ENCODE results near the gene ZSCAN5B. TPM values are rescaled to one million over a fixed set of nuclear protein-coding genes. Genes with fewer than 3 reads are reported as not detected.

ZSCAN5B gene
- total RNA-seq, 1 experiment from 2014 or later, result not detected

GRCh38 chr19:56147307-56147706 is 50.3 kb downstream of the ZSCAN5B start:
- Mint-ChIP-seq H3K27ac (no peak overlapping the region), H3K4me1 (peaks cover 4% of the 10 kb centered on the region), H3K4me3 (no peak overlapping the region), H3K27me3 (ENCODE audit: low read depth) (no peaks in the 10 kb centered on the region), H3K9me3 (peaks cover 7% of the 10 kb centered on the region), H3K36me3 (peaks cover 29% of the 10 kb centered on the region)
- TF ChIP-seq NFATC4 (CRISPR knock-in tag; IDR thresholded peaks at IDR 0.05) (no peak), SMAD3 (CRISPR knock-in tag; IDR thresholded peaks at IDR 0.05; ENCODE audit: borderline replicate concordance) (no peak), SMAD4 (CRISPR knock-in tag; IDR thresholded peaks at IDR 0.05) (no peak), GABPB1 (CRISPR knock-in tag; IDR thresholded peaks at IDR 0.05) (no peak), ZNF263 (CRISPR knock-in tag; IDR thresholded peaks at IDR 0.05; ENCODE audit: low read depth) (no peak), NR3C1 (CRISPR knock-in tag; conservative IDR thresholded peaks at IDR 0.05; ENCODE audit: low read depth) (no peak), CREB1 (CRISPR knock-in tag; IDR thresholded peaks at IDR 0.05) (no peak), NFE2L1 (CRISPR knock-in tag; IDR thresholded peaks at IDR 0.05) (no peak), IRF2 (CRISPR knock-in tag; IDR thresholded peaks at IDR 0.05; ENCODE audit: borderline replicate concordance, low read depth) (no peak), NR1H2 (CRISPR knock-in tag; IDR thresholded peaks at IDR 0.05) (no peak), ETV6 (CRISPR knock-in tag; IDR thresholded peaks at IDR 0.05) (no peak), JAZF1 (CRISPR knock-in tag; IDR thresholded peaks at IDR 0.05) (no peak), JUN (CRISPR knock-in tag; IDR thresholded peaks at IDR 0.05) (no peak), E2F5 (CRISPR knock-in tag; IDR thresholded peaks at IDR 0.05) (no peak), FOXP1 (CRISPR knock-in tag; IDR thresholded peaks at IDR 0.05; ENCODE audit: borderline replicate concordance) (no peak), KAT7 (CRISPR knock-in tag; IDR thresholded peaks at IDR 0.05; ENCODE audit: borderline replicate concordance) (no peak), PRRX2 (CRISPR knock-in tag; IDR thresholded peaks at IDR 0.05) (no peak), MXD4 (CRISPR knock-in tag; IDR thresholded peaks at IDR 0.05; ENCODE audit: borderline replicate concordance) (no peak), SOX15 (CRISPR knock-in tag; IDR thresholded peaks at IDR 0.05) (no peak)
- TF ChIP-seq, protein P1, sequence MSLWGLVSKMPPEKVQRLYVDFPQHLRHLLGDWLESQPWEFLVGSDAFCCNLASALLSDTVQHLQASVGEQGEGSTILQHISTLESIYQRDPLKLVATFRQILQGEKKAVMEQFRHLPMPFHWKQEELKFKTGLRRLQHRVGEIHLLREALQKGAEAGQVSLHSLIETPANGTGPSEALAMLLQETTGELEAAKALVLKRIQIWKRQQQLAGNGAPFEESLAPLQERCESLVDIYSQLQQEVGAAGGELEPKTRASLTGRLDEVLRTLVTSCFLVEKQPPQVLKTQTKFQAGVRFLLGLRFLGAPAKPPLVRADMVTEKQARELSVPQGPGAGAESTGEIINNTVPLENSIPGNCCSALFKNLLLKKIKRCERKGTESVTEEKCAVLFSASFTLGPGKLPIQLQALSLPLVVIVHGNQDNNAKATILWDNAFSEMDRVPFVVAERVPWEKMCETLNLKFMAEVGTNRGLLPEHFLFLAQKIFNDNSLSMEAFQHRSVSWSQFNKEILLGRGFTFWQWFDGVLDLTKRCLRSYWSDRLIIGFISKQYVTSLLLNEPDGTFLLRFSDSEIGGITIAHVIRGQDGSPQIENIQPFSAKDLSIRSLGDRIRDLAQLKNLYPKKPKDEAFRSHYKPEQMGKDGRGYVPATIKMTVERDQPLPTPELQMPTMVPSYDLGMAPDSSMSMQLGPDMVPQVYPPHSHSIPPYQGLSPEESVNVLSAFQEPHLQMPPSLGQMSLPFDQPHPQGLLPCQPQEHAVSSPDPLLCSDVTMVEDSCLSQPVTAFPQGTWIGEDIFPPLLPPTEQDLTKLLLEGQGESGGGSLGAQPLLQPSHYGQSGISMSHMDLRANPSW (CRISPR knock-in tag; conservative IDR thresholded peaks at IDR 0.05; ENCODE audit: low read depth), result no peak
- CTCF ChIA-PET, result interaction anchor here (1.3 to 1.9 kb wide), 3 partner anchors 11 to 42 kb away, joined by 3 to 7 read pairs (median 4); no protein-coding TSS in a partner anchor
- DNase-seq (ENCODE audit: low spot score) (no peak), ATAC-seq (no peak)
- POLR2A ChIA-PET, result no interaction called here

- POLR2A ChIA-PET, result no interaction called here
- no peak for DNase-seq (ENCODE audit: low spot score)
- Mint-ChIP-seq H3K9me3 (peaks cover 7% of the 10 kb centered on the region), H3K27me3 (ENCODE audit: low read depth) (no peaks in the 10 kb centered on the region), H3K4me3 (no peak overlapping the region), H3K27ac (no peak overlapping the region), H3K4me1 (peaks cover 7% of the 10 kb centered on the region; the same call in 1 of the 2 replicates), H3K36me3 (peaks cover 29% of the 10 kb centered on the region)
- CTCF ChIA-PET, result interaction anchor here (1.3 to 1.9 kb wide), 3 partner anchors 10 to 42 kb away, joined by 3 to 7 read pairs (median 4); no protein-coding TSS in a partner anchor
- ATAC-seq, result no peak
- no peak for TF ChIP-seq ETV6 (CRISPR knock-in tag; IDR thresholded peaks at IDR 0.05)
- TF ChIP-seq, protein P2, sequence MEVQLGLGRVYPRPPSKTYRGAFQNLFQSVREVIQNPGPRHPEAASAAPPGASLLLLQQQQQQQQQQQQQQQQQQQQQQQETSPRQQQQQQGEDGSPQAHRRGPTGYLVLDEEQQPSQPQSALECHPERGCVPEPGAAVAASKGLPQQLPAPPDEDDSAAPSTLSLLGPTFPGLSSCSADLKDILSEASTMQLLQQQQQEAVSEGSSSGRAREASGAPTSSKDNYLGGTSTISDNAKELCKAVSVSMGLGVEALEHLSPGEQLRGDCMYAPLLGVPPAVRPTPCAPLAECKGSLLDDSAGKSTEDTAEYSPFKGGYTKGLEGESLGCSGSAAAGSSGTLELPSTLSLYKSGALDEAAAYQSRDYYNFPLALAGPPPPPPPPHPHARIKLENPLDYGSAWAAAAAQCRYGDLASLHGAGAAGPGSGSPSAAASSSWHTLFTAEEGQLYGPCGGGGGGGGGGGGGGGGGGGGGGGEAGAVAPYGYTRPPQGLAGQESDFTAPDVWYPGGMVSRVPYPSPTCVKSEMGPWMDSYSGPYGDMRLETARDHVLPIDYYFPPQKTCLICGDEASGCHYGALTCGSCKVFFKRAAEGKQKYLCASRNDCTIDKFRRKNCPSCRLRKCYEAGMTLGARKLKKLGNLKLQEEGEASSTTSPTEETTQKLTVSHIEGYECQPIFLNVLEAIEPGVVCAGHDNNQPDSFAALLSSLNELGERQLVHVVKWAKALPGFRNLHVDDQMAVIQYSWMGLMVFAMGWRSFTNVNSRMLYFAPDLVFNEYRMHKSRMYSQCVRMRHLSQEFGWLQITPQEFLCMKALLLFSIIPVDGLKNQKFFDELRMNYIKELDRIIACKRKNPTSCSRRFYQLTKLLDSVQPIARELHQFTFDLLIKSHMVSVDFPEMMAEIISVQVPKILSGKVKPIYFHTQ (CRISPR knock-in tag; IDR thresholded peaks at IDR 0.05), result no peak
- no peak for TF ChIP-seq ZNF416 (CRISPR knock-in tag; IDR thresholded peaks at IDR 0.05)
- TF ChIP-seq ZNF396 (CRISPR knock-in tag; IDR thresholded peaks at IDR 0.05; ENCODE audit: borderline replicate concordance), result no peak
- no peak for TF ChIP-seq MYBL2 (CRISPR knock-in tag; IDR thresholded peaks at IDR 0.05)
- no peak for TF ChIP-seq NFATC4 (CRISPR knock-in tag; IDR thresholded peaks at IDR 0.05)
- TF ChIP-seq KAT7 (CRISPR knock-in tag; IDR thresholded peaks at IDR 0.05; ENCODE audit: borderline replicate concordance), result no peak
- TF ChIP-seq FOXP1 (CRISPR knock-in tag; IDR thresholded peaks at IDR 0.05; ENCODE audit: borderline replicate concordance), result no peak
- TF ChIP-seq ERG (CRISPR knock-in tag; IDR thresholded peaks at IDR 0.05), result no peak
- no peak for TF ChIP-seq TEAD4 (CRISPR knock-in tag; IDR thresholded peaks at IDR 0.05)
- TF ChIP-seq, protein P3, sequence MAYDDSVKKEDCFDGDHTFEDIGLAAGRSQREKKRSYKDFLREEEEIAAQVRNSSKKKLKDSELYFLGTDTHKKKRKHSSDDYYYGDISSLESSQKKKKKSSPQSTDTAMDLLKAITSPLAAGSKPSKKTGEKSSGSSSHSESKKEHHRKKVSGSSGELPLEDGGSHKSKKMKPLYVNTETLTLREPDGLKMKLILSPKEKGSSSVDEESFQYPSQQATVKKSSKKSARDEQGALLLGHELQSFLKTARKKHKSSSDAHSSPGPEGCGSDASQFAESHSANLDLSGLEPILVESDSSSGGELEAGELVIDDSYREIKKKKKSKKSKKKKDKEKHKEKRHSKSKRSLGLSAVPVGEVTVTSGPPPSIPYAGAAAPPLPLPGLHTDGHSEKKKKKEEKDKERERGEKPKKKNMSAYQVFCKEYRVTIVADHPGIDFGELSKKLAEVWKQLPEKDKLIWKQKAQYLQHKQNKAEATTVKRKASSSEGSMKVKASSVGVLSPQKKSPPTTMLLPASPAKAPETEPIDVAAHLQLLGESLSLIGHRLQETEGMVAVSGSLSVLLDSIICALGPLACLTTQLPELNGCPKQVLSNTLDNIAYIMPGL (CRISPR knock-in tag; IDR thresholded peaks at IDR 0.05), result no peak
- no peak for TF ChIP-seq IRF1 (CRISPR knock-in tag; IDR thresholded peaks at IDR 0.05)
These were observed 50.7 kb downstream of the ZSCAN5B start for GRCh38 chr19:56146904-56147303.

Measured in WTC11 (cell line).